ENCODE data around the gene GNRHR.
"Not testable (repeated sequence)": the region's sequence is repeated elsewhere in the genome, so short reads cannot be mapped to it uniquely, and the experiment has no call there.

Gene GNRHR

GRCh38 chr4:67754288-67754687 is at the start of gene GNRHR:
TSS of gene GNRHR (minus strand) at chr4:67754388. CDS start at chr4:67754335, 53 bp downstream.
- DNase-seq (ENCODE audit: low read depth in 2 of 2) = no peak

DNA sequence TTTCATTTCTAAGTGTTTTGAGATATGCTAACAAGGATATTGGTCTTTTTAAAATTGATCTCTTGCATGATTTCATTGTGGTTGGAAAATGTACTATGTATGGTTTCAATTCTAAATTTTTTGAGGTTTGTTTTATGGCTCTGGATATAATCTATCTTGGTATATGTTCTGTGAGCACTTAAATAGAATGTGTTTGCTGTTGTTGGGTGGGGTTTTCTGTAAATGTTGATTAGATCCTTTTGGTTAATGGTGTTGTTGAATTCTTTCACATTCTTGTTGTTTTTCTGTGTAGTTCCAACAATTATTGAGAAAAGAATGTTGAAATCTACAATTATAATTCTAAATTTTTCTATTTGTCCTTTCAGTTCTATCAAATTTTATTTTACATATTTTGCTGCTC is 42.6 kb upstream of the GNRHR start:
- DNase-seq (ENCODE audit: low read depth in 2 of 2) = no peak

DNA sequence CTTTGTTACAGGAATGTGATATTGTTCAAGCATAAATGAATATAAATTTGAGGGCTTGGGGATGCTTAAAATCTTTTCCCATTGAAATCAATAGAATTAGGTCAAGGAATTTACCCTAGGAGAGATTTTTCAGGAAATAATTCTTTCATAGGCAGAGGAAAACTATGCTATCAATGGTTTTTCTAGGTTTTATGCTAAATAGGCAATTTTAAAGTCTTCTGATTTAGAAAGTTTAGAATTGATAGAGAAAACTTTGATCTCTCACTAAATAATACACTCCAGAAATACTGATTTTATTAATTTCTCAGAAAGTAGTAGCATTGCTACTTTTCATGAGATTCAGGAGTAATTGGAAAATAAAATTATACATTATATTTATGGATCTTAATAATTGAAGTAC is 36.5 kb upstream of the GNRHR start:
- DNase-seq (ENCODE audit: low read depth in 2 of 2) = no peak

DNA sequence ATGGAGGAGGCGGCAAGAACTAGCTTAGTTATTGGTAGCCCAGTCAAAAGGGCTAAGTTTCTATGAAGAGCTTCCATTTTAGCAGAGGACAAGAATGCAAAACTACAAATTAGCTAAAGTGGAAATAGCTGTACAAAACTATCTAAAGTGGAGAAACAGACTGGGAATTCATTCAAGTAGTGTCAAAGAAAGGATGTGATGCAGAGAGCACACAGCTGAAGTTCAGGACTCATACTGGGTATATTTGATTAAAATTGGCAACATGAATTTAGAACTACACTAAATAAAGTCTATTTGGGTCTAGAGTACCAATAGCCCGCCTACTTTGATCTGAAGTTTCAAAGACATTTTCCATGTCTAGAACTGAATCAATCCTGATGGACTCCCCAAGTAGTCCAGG is 33.1 kb upstream of the GNRHR start:
- no peak for DNase-seq (ENCODE audit: low read depth in 2 of 2)

GRCh38 chr4:67785528-67785927 is 31.3 kb upstream of the GNRHR start:
- no peak for DNase-seq (ENCODE audit: low read depth in 2 of 2)

- DNase-seq (ENCODE audit: low read depth in 2 of 2) = no peak
Measured at GRCh38 chr4:67779631-67780030, 25.4 kb upstream of the GNRHR start.

GRCh38 chr4:67776746-67777145 is 22.6 kb upstream of the GNRHR start:
- no peak for DNase-seq (ENCODE audit: low read depth in 2 of 2)

- DNase-seq (ENCODE audit: low read depth in 2 of 2) = no peak
Measured at GRCh38 chr4:67770422-67770821, 16.2 kb upstream of the GNRHR start.

DNA sequence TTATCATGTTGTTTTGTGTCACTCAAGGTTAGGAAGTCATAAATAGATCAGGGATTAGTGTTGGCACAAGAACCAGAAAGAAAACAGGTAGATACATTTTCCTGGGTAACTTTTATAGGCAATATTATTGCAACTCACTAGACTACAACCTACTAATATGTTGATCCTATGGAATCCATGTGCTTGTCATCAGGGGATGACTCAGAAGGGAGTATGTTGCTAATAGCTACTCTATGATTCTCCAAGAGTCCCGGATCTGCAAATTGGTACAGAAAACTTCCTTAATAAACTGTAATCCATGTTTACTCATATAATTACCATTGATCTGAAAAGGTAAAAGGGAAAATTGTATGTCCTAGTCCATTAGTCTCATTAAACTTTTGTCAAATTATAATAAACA is 11.7 kb upstream of the GNRHR start:
- no peak for DNase-seq (ENCODE audit: low read depth in 2 of 2)

DNA sequence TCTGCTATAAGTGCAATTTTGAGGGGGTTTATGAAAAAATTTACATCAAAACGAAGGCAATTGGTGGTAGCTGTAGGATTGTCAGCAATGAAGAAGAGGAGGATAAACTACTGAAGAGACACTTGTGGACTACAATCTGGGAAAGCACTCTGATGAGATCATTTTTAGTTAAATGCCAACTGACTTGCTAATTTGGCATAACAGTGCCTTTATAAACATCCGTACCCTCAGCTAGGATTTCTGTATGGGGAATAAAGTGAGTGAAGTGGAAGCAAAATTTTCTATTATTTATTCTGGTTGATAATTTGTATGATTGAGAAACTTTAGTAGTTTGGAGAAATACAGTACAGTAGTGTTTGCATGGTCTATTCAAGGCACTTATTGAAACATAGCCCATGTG is 11.2 kb upstream of the GNRHR start:
- DNase-seq (ENCODE audit: low read depth in 2 of 2) = no peak

DNA sequence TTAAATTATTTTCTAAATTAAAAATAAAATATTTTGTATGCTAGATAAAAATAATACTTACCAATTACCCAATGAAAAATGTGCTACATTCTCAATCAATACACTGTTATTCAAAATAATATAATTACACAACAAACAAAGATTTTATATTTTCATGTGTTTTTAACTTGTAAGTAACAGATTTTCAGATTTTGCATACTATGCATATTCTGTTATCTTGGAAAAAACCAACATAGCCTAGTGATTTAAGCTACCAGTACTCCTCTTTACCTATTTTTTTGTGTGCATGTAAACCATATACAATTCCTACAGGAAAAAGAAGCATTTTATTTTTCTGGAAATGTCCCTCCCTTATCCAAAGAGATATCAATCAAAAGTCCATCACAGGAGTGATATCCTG is 10.0 kb upstream of the GNRHR start:
- no peak for DNase-seq (ENCODE audit: low read depth in 2 of 2)

DNA sequence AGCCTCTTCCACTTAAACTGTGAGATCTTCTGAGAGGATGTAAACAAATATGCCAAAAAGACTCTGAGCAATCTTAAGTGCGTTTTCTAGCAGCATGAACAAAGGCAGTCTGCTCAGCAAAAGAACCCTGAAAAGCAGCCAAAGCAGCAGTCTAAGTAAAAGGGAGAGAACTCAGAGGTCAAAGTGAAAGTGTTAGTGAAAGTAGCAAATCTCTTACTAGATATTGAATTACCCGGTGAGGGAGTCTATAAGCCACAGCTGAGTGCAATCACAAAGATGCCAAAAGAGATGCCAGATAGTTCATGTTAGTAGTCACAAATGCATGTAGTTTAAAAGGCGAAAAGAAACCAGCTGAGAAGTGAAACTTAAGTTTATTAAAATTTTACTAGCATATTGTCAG is 7.9 kb upstream of the GNRHR start:
- DNase-seq (ENCODE audit: low read depth in 2 of 2) = no peak

DNA sequence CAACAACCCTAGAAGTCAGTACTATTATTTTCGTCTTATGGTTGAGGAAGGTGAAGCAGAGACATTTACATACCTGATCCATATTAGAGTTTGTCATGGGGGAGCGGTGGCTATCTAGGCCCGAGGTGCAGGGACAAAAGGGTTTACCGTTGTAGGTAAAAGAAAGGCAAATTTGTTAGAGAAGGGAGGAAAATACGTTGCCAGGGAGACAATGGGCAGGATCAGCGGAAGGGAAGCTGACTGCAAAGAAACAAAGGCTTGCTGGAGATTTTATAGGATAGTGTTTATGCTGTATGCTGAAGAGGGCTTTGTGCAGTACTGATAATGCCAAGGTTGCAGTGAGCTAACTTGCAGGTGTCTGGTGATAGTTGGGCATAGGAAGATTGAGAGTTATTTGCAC is 2.8 kb upstream of the GNRHR start:
- not testable (repeated sequence) for DNase-seq (ENCODE audit: low read depth in 2 of 2)

- no peak for DNase-seq (ENCODE audit: low read depth in 2 of 2)
Measured at GRCh38 chr4:67755974-67756373, 1.8 kb upstream of the GNRHR start.

DNA sequence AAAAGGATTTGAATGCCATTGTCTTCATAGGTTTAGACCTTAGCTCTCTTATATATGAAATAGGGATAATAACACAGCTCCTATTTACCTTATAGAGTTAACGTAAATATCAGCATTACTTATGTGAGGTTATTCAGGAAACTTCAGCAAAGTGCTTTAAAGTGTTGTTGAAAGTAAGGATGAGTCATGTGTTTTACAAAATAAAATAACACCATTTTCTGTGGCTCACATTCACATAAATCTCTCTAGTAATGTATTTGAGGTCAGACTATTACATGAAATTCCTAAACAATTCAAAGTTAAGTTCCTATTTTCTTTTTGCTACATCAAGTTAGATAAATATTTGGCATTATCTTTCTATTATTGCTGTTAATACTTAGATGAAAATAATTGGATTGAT is 2.9 kb downstream of the GNRHR start:
- no peak for DNase-seq (ENCODE audit: low read depth in 2 of 2)

- no peak for DNase-seq (ENCODE audit: low read depth in 2 of 2)
Measured at GRCh38 chr4:67750691-67751090, 3.5 kb downstream of the GNRHR start.

DNA sequence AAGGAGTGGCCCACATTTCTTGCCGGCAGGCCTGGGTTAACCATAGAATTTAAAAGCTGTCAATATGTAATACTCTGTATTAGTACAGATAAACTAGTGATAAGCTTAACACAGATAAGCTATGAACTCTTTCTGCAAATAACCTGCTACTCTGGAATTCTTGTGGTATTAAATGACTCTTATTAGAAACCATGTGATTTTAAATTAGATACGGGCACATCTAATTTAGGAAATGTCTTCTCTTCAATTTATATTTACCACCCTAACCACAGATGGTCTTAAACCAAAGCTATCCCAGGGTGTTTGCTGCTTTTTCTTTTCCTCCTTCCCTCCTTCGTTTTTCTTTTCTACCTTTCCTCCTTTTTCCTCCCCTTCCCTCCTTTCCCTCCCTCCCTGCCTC is 4.9 kb downstream of the GNRHR start:
- no peak for DNase-seq (ENCODE audit: low read depth in 2 of 2)

- DNase-seq (ENCODE audit: low read depth in 2 of 2) = no peak
Measured at GRCh38 chr4:67746797-67747495, 7.2 kb downstream of the GNRHR start.

- no peak for DNase-seq (ENCODE audit: low read depth in 2 of 2)
Measured at GRCh38 chr4:67744561-67745283, 9.5 kb downstream of the GNRHR start.

GRCh38 chr4:67743194-67743593 is 11.0 kb downstream of the GNRHR start:
- DNase-seq (ENCODE audit: low read depth in 2 of 2) = no peak

DNA sequence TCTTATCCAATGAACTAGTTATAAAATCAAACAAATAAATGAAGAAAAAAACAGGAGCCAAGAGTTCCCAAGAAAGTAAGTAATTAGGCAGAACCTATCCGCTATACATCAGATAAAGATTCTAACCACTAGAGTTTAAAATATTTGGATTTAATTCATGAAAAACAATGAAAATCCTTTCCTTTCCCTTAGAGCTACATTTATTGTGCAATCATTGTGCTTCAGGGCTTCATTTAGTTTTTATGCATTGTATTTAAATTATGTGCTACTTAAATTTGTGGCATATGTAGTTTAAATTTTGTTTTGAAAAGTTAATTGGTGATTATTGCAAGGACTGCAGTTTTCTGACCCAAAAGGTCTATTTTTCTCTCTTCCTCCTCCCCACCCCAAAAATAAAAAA is 17.9 kb downstream of the GNRHR start:
- DNase-seq (ENCODE audit: low read depth in 2 of 2) = no peak

DNA sequence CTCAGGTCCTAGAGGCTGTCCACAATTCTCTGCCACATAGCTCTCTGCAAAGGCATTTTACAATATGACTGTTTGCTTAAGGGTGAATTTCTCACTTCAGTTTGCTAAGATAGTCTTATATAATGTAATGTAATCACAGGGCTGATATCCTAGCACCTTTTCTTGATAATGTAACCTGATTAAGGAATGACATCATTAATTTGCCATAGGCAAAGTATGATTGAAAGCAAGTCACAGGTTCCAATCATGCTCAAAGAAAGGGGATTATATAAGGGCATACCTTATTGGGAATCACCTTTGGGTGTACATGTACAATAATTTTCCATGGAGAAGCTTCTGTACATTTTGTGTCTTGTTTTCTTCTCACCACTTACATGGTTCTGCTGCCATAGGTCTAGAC is 18.9 kb downstream of the GNRHR start:
- DNase-seq (ENCODE audit: low read depth in 2 of 2) = no peak

- not testable (repeated sequence) for DNase-seq (ENCODE audit: low read depth in 2 of 2)
Measured at GRCh38 chr4:67730511-67730910, 23.7 kb downstream of the GNRHR start.
